H1 (cell line): Measurements from ENCODE around the gene LRRC37A3. TPM values are rescaled to one million over a fixed set of nuclear protein-coding genes. Genes with fewer than 3 reads are reported as not detected.

ENCODE experiments used
- CTCF ChIA-PET: fragments of 300-600 bp; sonication (Branson Sonifier 250); formaldehyde crosslinking; loops from one replicate; lab custom pipeline; 2021; ENCODE audit not compliant: partially characterized antibody; lab: Charles Lee
- POLR2A ChIA-PET: fragments of 300-600 bp; sonication (Branson Sonifier 250); formaldehyde crosslinking; loops from one replicate; lab custom pipeline; 2021; ENCODE audit warnings: inconsistent platforms; ENCODE audit not compliant: partially characterized antibody; lab: Charles Lee
- DNase-seq, 2 experiments: peaks; one replicate each; pipeline versions ENCODE4 v3.0.0 to v3.0.0-alpha.2; 2010 to 2022; ENCODE audit warnings: low spot score in 2 of 2, low read depth in 1 of 2, mixed read lengths in 1 of 2
- FAIRE-seq: peaks from 2 replicates; lab custom pipeline; 2011; peaks lifted over from hg19 to GRCh38; lab: Jason Lieb, UNC
- H2AFZ ChIP-seq: 2 replicates; pipeline ENCODE4 v1.8.1; 2012; ENCODE audit warnings: low read length, inconsistent platforms
- H2AK5ac ChIP-seq: 2 replicates; pipeline ENCODE4 v1.6.1; 2013; ENCODE audit warnings: low read depth, low read length
- H2BK120ac ChIP-seq: replicated peaks from 2 replicates; pipeline ENCODE3; 2013; ENCODE audit warnings: low read depth, low read length, inconsistent platforms
- H2BK12ac ChIP-seq: 2 replicates; pipeline ENCODE4 v1.6.1; 2013; ENCODE audit warnings: low read depth, low read length
- H2BK15ac ChIP-seq: 2 replicates; pipeline ENCODE4 v1.6.1; 2013; ENCODE audit warnings: low read length
- H2BK20ac ChIP-seq: 2 replicates; pipeline ENCODE4 v1.6.1; 2013; ENCODE audit warnings: low read length
- H2BK5ac ChIP-seq: 2 replicates; pipeline ENCODE4 v1.6.1; 2013; ENCODE audit warnings: low read depth, low read length
- H3K14ac ChIP-seq: 2 replicates; pipeline ENCODE4 v1.6.1; 2013; ENCODE audit warnings: inconsistent platforms; ENCODE audit not compliant: insufficient read length
- H3K18ac ChIP-seq: 2 replicates; pipeline ENCODE4 v1.6.1; 2013; ENCODE audit warnings: low read length; ENCODE audit errors: extremely low read depth
- H3K23ac ChIP-seq: 2 replicates; pipeline ENCODE4 v1.6.1; 2013; ENCODE audit warnings: inconsistent platforms; ENCODE audit not compliant: insufficient read length
- H3K23me2 ChIP-seq: 2 replicates; pipeline ENCODE4 v1.6.1; 2013; ENCODE audit warnings: low read depth, low read length
- H3K27ac ChIP-seq: 2 replicates; pipeline ENCODE4 v1.6.1; 2011; ENCODE audit warnings: low read depth, low read length, inconsistent platforms
- H3K27me3 ChIP-seq, 4 experiments: replicated peaks in 1 of 4; 1 replicate in 1 of 4; 2 replicates in 3 of 4; pipeline versions ENCODE4 v1.6.1 to v1.8.1; 2011 to 2013; ENCODE audit warnings: low read length in 3 of 4, mild to moderate bottlenecking in 3 of 4, inconsistent platforms in 2 of 4, mixed read lengths in 2 of 4, moderate library complexity in 1 of 4; ENCODE audit not compliant: control insufficient read depth in 3 of 4, insufficient read depth in 3 of 4; ENCODE audit errors: extremely low read depth in 1 of 4
- H3K36me3 ChIP-seq, 4 experiments: 2 replicates each; pipeline versions ENCODE4 v1.6.1 to v1.8.1; 2011 to 2013; ENCODE audit warnings: mild to moderate bottlenecking in 4 of 4, low read length in 3 of 4, moderate library complexity in 2 of 4, control low read depth in 1 of 4, inconsistent platforms in 1 of 4; ENCODE audit not compliant: insufficient read depth in 4 of 4, control insufficient read depth in 2 of 4
- H3K4ac ChIP-seq: replicated peaks from 2 replicates; pipeline ENCODE3; 2013; ENCODE audit warnings: low read length, low read depth, mixed read lengths, inconsistent platforms; ENCODE audit not compliant: insufficient read length
- H3K4me1 ChIP-seq, 4 experiments: replicated peaks in 1 of 4; 1 replicate in 1 of 4; 2 replicates in 3 of 4; pipeline versions ENCODE4 v1.6.1 to v1.8.1; 2011 to 2013; ENCODE audit warnings: low read length in 3 of 4, inconsistent platforms in 2 of 4, mixed read lengths in 1 of 4; ENCODE audit not compliant: insufficient read depth in 4 of 4, control insufficient read depth in 3 of 4
- H3K4me2 ChIP-seq, 2 experiments: 2 replicates each; pipeline versions ENCODE4 v1.6.1 to v1.8.1; 2011 to 2013; ENCODE audit warnings: low read depth in 2 of 2, low read length in 2 of 2, control low read depth in 1 of 2, inconsistent platforms in 1 of 2, mild to moderate bottlenecking in 1 of 2; ENCODE audit not compliant: insufficient read depth in 1 of 2
- H3K4me3 ChIP-seq, 4 experiments: fragments of 200-600, 300-600 bp in 1 of 4; sonication (generic), shearing (Covaris generic), sonication (Bioruptor Twin) in 1 of 4; 2 replicates each; pipeline versions ENCODE4 v1.5.1 to v1.8.1; 2011 to 2016; ENCODE audit warnings: low read length in 4 of 4, low read depth in 3 of 4, control low read depth in 2 of 4, inconsistent platforms in 2 of 4, mild to moderate bottlenecking in 2 of 4, mixed read lengths in 1 of 4, moderate library complexity in 1 of 4; ENCODE audit not compliant: insufficient read depth in 2 of 4; ENCODE audit errors: extremely low read depth in 1 of 4
- H3K56ac ChIP-seq: replicated peaks from 2 replicates; pipeline ENCODE3; 2013; ENCODE audit warnings: low read depth, mild to moderate bottlenecking, mixed read lengths, low read length, inconsistent platforms; ENCODE audit not compliant: insufficient read length
- H3K79me1 ChIP-seq: 2 replicates; pipeline ENCODE4 v1.6.1; 2013; ENCODE audit warnings: low read depth, low read length, control low read depth
- H3K79me2 ChIP-seq, 2 experiments: 2 replicates each; pipeline versions ENCODE4 v1.6.1 to v1.8.1; 2012 to 2013; ENCODE audit warnings: low read length in 2 of 2, mild to moderate bottlenecking in 2 of 2, inconsistent platforms in 1 of 2; ENCODE audit not compliant: insufficient read depth in 2 of 2, control insufficient read depth in 1 of 2
- H3K9ac ChIP-seq, 4 experiments: replicated peaks in 1 of 4; 1 replicate in 1 of 4; 2 replicates in 3 of 4; pipeline versions ENCODE4 v1.6.1 to v1.8.1; 2011 to 2013; ENCODE audit warnings: low read depth in 3 of 4, low read length in 3 of 4, control low read depth in 2 of 4, mild to moderate bottlenecking in 2 of 4, moderate library complexity in 2 of 4, inconsistent platforms in 1 of 4; ENCODE audit errors: extremely low read depth in 1 of 4
- H3K9me3 ChIP-seq, 2 experiments: 2 replicates each; pipeline versions ENCODE4 v1.6.1 to v1.8.1; 2012 to 2013; ENCODE audit warnings: mild to moderate bottlenecking in 2 of 2, moderate library complexity in 2 of 2, control low read depth in 1 of 2, inconsistent platforms in 1 of 2, low read depth in 1 of 2, low read length in 1 of 2, mixed read lengths in 1 of 2; ENCODE audit not compliant: insufficient read depth in 2 of 2
- H4K20me1 ChIP-seq, 2 experiments: replicated peaks in 1 of 2; 2 replicates each; pipeline versions ENCODE3 to v1.8.1; 2011 to 2013; ENCODE audit warnings: inconsistent platforms in 2 of 2, low read length in 2 of 2, mild to moderate bottlenecking in 1 of 2; ENCODE audit not compliant: insufficient read depth in 2 of 2, control insufficient read depth in 1 of 2
- H4K5ac ChIP-seq: 2 replicates; pipeline ENCODE4 v1.6.1; 2013; ENCODE audit warnings: low read length, low read depth, mixed read lengths, inconsistent platforms; ENCODE audit not compliant: insufficient read length
- H4K8ac ChIP-seq: 2 replicates; pipeline ENCODE4 v1.8.0; 2013; ENCODE audit warnings: mild to moderate bottlenecking, moderate library complexity, low read length, inconsistent platforms; ENCODE audit not compliant: insufficient read depth; ENCODE audit errors: extremely low read depth
- H4K91ac ChIP-seq: replicated peaks from 2 replicates; pipeline ENCODE3; 2013; ENCODE audit warnings: low read length, mixed read lengths, inconsistent platforms; ENCODE audit not compliant: insufficient read length
- CBX5 ChIP-seq: fragments of 300-800, 300-1000 bp; sonication (generic); IDR thresholded peaks from 2 replicates; pipeline ENCODE4 v1.7.1; 2016; ENCODE audit warnings: antibody characterized with exemption, low read length, low read depth
- CEBPB ChIP-seq: IDR thresholded peaks from 2 replicates; pipeline ENCODE4 v1.6.1; 2012; ENCODE audit warnings: low read depth, low read length
- HDAC6 ChIP-seq: IDR thresholded peaks from one replicate; pipeline ENCODE4 v1.7.1; 2012; ENCODE audit warnings: low read depth, mild to moderate bottlenecking, inconsistent platforms, low read length, moderate library complexity
- RBBP5 ChIP-seq: IDR thresholded peaks from 2 replicates; pipeline ENCODE4 v1.7.1; 2012; ENCODE audit warnings: low read depth, mild to moderate bottlenecking, inconsistent platforms, low read length, moderate library complexity, borderline replicate concordance
- RXRA ChIP-seq: IDR thresholded peaks from 2 replicates; pipeline ENCODE4 v1.6.1; 2011; ENCODE audit warnings: low read depth, mild to moderate bottlenecking, low read length, moderate library complexity; ENCODE audit not compliant: insufficient read depth
- SIN3A ChIP-seq, 2 experiments: IDR thresholded peaks in 1 of 2; conservative IDR thresholded peaks in 1 of 2; 2 replicates each; pipeline ENCODE4 v1.6.1; 2011 to 2012; ENCODE audit warnings: low read length in 2 of 2, improper control_type of control experiment in 1 of 2, low read depth in 1 of 2, mild to moderate bottlenecking in 1 of 2
- ZNF274 ChIP-seq: IDR thresholded peaks from 2 replicates; pipeline ENCODE4 v1.7.0; 2012; ENCODE audit warnings: low read length, borderline replicate concordance; ENCODE audit errors: extremely low read depth
- WGBS, 2 experiments: shearing (Covaris generic) in 1 of 2; methylation state at CpG; one replicate each; pipeline versions ENCODE4 v1.1.6 to v1.1.7; 2013 to 2015; ENCODE audit warnings: low lambda C conversion rate in 2 of 2, mixed read lengths in 2 of 2, inconsistent platforms in 1 of 2, low coverage in 1 of 2, missing lambda C conversion rate in 1 of 2; ENCODE audit not compliant: insufficient replicate concordance in 2 of 2, insufficient coverage in 1 of 2, insufficient read length in 1 of 2; ENCODE audit errors: extremely low coverage in 1 of 2, missing lambda C conversion rate in 1 of 2; 5-methylcytosine and 5-hydroxymethylcytosine counted together
- polyA plus RNA-seq, 7 experiments: library from polyadenylated mRNA; depleted of rRNA in 3 of 7; stranded (reverse) in 5 of 7; unstranded in 2 of 7; fragments of >200 nt in 5 of 7; fragments of 200-250 nt in 2 of 7; gene quantifications; 1 replicate in 5 of 7; 2 replicates in 1 of 7; 4 replicates in 1 of 7; pipeline versions ENCODE4 v1.2.1 to v1.2.3, GENCODE V29; 2011 to 2013; ENCODE audit warnings: missing spikeins in 2 of 7, mixed read lengths in 2 of 7
- total RNA-seq: library from RNA; stranded (reverse); fragmentation: NEBNext Ultra II Directional; extraction: Animal tissue kit (Norgen Biotek cat#: 25700); gene quantifications from 2 replicates; pipeline ENCODE4 v1.2.1, GENCODE V29; 2021

The LRRC37A3 gene
- total and polyA plus RNA-seq, 2 of the 8 experiments (the other 6 are each of a cell fraction or from before 2014, with no cell fraction given), result 2.7 to 9.4 TPM

DNA sequence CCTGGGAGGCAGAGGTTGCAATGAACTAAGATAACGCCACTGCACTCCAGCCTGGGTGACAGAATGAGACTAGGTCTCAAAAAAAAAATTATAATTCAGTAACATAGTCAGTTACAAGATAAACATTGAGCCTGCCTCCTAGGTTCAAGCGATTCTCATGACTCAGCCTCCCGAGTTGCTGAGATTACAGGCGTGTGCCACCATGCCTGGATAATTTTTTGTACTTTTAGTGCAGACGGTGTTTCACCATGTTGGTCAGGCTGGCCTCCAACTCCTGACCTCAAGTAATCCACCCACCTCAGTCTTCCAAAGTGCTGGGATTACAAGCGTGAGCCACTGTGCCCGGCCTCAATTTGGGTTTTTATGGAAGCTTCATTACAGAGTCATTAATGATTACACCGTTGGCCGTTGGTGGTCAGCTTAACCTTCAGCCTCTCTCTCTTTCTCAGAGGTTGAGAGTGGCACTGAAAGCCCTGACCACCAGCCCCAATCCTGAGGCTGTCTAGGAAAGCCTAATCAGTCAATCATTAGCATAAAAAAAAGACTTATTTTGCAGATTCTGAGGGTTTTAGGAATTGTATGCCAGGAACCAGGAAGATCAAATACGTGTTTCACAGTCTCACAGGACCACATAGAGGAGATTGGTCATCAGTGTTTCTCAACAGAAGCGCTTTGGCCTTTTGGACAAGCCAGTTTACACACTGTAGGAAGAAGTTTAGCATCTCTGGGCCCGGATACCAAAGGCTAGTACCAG lies 1.3 kb upstream of the LRRC37A3 start:
- no peaks in the 10 kb centered on the region for H4K20me1 ChIP-seq
- no peaks in the 10 kb centered on the region for H3K9me3 ChIP-seq
- no peak overlapping the region for H3K14ac ChIP-seq
- no peaks in the 10 kb centered on the region for H3K23me2 ChIP-seq
- no peak overlapping the region for H4K91ac ChIP-seq
- FAIRE-seq, result no peak
- H3K23ac ChIP-seq, result no peak overlapping the region
- ChIA-PET CTCF (interaction anchor here (0.8 to 1.4 kb wide), 2 partner anchors 143 to 239 kb away, joined by 3 to 4 read pairs; no protein-coding TSS in a partner anchor), POLR2A (no interaction called here)
- WGBS, 2 experiments, result 89% methylated on average over 12 of the region's 12 CpGs; no CpG with 5 or more reads in 1 of the 2 experiments
- no peak for DNase-seq
- no peak overlapping the region for H2BK120ac ChIP-seq
- H4K5ac ChIP-seq, result no peak overlapping the region
- no peak overlapping the region for H4K8ac ChIP-seq
- no peak overlapping the region for H2AK5ac ChIP-seq
- H3K4ac ChIP-seq, result no peak overlapping the region
- no peak overlapping the region for H3K27ac ChIP-seq
- 0 out of 2 replicates have a peak overlapping the region, but pooled peaks have one; percentile 1 for H2AFZ ChIP-seq
- H3K18ac ChIP-seq, result no peak overlapping the region
- H2BK15ac ChIP-seq, result 0 out of 2 replicates have a peak overlapping the region, but pooled peaks have one; percentile 21
- no peak overlapping the region for H3K9ac ChIP-seq
- peaks cover 0 to 7% (median 4%) of the 10 kb centered on the region in 4 experiments; a peak in 3 of 7 replicates for H3K27me3 ChIP-seq
- H3K36me3 ChIP-seq, result no peaks in the 10 kb centered on the region
- TF ChIP-seq CBX5 (no peak), CEBPB (no peak), ZNF274 (no peak), SIN3A (conservative IDR thresholded peaks at IDR 0.05 in 1 of 2, IDR thresholded peaks at IDR 0.05 in 1 of 2; ENCODE audit: low read depth in 1 of 2, low read length in 2 of 2) (no peak), RBBP5 (no peak), HDAC6 (no peak), RXRA (no peak)
- H2BK12ac ChIP-seq, result no peak overlapping the region
- H3K4me2 ChIP-seq, result 0 out of 4 replicates have a peak overlapping the region, but pooled peaks of 1 of the 2 experiments have one; percentile 7
- H2BK5ac ChIP-seq, result no peak overlapping the region
- no peaks in the 10 kb centered on the region for H3K79me1 ChIP-seq
- H3K4me1 ChIP-seq, result peaks cover 0 to 6% (median under 1%) of the 10 kb centered on the region in 4 experiments; a peak in 3 of 7 replicates
- H3K4me3 ChIP-seq, result no peak overlapping the region
- no peaks in the 10 kb centered on the region for H3K79me2 ChIP-seq
- no peak overlapping the region for H3K56ac ChIP-seq
- H2BK20ac ChIP-seq, result no peak overlapping the region
